GM12873 (cell line): ENCODE results near the gene ZC2HC1C.

Experiments
- TF ChIP-seq, protein P1 (sequence below): IDR thresholded peaks from 2 replicates; pipeline ENCODE4 v1.5.1; 2012; ENCODE audit warnings: low read depth, mild to moderate bottlenecking, moderate library complexity, low read length, control low read depth; ENCODE audit not compliant: insufficient read depth; ENCODE audit errors: missing control alignments

ZC2HC1C gene, protein sequence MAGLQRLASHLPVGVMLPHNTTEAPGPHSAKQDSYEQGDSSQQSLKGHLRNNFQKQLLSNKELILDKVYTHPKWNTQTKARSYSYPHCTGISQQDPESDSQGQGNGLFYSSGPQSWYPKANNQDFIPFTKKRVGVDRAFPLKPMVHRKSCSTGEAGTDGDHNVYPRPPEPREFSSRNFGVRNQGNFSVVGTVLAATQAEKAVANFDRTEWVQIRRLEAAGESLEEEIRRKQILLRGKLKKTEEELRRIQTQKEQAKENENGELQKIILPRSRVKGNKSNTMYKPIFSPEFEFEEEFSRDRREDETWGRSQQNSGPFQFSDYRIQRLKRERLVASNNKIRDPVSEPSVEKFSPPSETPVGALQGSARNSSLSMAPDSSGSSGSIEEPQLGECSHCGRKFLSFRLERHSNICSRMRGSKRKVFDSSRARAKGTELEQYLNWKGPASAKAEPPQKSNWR

DNA sequence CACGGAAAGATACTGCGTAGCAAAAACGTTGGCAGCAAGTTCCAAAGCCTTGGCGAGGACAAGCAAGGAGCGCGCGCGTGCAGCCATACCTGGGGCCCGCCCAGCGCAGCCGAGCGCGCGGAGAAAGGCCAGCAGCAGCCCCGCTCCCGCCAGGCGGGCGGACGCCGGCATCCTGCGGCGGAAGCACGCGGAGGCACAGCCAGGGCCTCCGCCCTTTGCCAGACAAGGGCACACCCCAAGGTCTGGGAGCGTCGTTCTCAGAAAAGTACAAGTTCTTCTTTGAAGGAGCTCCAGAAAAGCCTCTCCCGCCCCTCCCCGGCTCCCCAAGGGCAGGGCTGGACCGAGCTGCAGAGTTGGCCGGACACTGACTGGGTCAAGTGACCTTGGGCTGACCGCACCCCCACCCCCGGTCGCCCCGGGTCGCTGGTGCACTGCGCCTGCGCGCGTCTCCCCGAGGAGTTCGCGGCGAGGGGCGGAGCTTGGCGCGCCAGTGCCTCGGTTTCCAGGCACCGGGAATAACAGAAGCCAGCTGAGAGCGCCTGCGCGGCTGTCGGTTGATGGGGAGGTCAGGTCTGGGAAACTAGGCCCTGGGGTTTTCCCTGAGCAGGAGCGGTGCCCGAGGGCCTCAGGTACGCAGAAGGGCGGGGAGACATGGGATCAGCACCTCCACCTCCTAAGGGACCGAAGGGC is at the start of gene ZC2HC1C:
Gene ZC2HC1C (plus strand): TSS at position 521 of the 690 bp plus-strand sequence. CDS start 933 bp downstream, outside the sequence.
- TF ChIP-seq, protein P1, sequence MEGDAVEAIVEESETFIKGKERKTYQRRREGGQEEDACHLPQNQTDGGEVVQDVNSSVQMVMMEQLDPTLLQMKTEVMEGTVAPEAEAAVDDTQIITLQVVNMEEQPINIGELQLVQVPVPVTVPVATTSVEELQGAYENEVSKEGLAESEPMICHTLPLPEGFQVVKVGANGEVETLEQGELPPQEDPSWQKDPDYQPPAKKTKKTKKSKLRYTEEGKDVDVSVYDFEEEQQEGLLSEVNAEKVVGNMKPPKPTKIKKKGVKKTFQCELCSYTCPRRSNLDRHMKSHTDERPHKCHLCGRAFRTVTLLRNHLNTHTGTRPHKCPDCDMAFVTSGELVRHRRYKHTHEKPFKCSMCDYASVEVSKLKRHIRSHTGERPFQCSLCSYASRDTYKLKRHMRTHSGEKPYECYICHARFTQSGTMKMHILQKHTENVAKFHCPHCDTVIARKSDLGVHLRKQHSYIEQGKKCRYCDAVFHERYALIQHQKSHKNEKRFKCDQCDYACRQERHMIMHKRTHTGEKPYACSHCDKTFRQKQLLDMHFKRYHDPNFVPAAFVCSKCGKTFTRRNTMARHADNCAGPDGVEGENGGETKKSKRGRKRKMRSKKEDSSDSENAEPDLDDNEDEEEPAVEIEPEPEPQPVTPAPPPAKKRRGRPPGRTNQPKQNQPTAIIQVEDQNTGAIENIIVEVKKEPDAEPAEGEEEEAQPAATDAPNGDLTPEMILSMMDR = no peak

DNA sequence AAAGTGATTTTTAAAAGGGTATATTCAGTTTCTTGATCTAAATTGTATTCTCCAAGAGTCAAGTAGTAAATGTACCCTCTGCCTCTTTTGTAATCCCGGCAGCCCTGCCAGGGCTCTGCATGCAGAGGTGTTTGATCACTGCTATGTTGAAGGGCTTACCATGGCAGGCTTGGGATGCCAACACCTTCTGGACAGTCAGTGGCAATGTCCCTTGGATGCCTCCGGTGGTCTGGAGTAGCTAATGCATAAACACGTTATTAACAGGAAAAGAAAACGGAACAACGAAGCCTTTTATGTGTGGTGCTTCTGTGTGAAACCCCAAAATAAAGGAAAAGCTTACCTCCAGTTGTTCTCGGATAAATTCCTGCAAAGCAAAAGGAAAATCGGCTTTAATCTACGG is 46.8 kb upstream of the ZC2HC1C start:
- TF ChIP-seq, protein P1 = peak; percentile 58

DNA sequence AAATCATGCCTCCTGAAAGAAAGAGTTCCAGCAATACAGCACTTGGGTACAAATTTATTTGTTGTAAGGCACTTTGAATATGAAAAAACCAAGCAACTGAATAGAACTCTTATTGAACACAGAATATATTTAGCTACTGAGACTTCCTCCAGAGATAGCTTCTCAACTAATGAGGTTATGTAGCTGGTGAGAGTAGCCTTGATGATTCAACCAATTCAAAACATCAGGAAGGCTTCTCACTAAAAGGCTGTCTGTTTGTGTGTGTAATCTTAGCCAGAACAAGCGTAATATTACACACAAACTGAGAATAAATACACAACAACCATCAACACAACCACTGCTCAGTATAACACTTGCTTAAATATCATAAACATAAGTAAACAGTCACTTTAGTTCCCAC is 46.3 kb upstream of the ZC2HC1C start:
- TF ChIP-seq, protein P1 = no peak

GRCh38 chr14:75025082-75025481 is 44.4 kb upstream of the ZC2HC1C start:
- TF ChIP-seq, protein P1 = no peak

DNA sequence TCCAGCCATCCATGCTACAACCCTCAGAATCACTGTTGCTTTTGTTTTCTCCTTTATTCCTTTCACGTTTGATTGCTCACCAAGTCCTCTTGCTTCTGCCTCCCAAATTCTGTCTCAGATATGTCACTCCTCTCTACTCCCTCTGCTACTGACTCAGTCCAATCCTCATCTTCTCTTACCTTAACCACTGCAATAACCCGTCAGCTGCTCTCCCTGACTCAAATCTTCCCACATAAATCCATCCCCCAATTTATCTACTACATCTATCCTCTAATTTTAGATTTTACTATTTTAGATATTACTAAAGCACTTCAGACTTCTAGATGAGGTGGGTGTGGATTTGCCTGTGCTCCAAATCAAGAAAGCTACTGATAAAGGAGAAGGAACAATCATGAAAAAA is 43.6 kb upstream of the ZC2HC1C start:
- TF ChIP-seq, protein P1 = no peak

DNA sequence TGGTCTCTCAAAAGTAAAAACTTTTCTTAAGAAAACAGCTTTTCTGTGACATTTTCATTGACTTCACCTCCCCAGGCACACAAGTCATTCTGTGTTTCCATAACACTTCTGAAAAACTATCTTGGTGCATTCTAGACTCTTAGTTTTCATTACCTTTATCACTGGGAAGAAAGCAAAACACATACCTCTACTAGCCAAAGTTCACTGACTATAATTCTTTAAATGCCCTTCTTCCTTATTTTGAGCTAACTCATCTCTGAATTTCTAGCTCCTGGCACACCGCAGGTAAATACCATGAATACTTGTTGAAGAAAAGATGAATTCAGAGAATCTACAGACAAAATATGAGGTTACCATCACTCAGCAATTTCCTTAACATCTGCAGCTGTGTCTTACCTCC is 39.3 kb upstream of the ZC2HC1C start:
- TF ChIP-seq, protein P1 = no peak

GRCh38 chr14:75032939-75033338 is 36.5 kb upstream of the ZC2HC1C start:
- TF ChIP-seq, protein P1 = no peak
